Measurements from ENCODE around the gene SNX32.

SNX32 gene

DNA sequence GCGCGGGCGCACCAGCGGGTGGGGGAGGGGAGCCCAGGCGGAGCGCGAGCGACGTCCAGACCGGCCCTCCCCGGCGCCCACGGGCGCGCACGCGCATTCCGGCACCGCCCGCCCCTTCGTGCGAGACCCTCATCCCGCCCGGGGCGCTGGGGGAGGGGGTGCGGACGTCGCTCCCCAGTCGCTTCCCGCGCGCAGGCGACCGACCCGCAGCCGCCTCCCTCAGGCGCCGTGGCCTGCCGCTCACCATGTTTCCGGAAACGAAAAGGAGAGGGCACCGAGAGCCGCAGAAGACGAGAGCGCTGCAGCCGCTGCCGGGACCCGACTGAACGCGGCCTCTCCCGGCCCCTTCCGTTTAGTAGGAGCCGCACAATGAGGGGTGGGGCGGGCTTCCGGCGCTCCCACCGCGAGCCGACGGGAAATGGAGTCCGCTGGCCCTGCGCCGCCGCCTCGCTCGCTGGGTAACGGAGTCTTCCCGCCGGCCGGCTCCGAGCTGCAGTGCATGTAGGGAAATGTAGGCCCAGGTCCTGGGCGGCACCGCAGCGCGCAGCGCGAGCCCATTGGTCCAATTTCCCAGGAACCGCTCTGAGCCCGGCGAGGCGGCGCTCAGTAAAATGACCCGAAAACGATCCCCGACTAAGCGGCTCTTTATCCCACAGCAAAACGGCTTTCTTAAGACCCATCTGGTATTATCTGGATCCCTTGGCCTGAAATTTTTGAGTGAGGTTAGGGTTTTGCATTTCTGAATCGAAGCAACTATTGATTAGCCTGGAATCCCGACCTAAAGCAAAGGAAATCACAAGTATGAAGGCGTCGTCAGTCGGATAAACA, 24.3 kb downstream of the SNX32 start, which contains the start of gene CFL1:
Gene CFL1 (minus strand): TSS at position 328 of the 828 bp plus-strand sequence. CDS start 81 bp downstream, at position 247.
- DNase-seq: peak; percentile 96 to 98

GRCh38 chr11:65858681-65859087, 24.9 kb downstream of the SNX32 start:
- no peak for DNase-seq

DNA sequence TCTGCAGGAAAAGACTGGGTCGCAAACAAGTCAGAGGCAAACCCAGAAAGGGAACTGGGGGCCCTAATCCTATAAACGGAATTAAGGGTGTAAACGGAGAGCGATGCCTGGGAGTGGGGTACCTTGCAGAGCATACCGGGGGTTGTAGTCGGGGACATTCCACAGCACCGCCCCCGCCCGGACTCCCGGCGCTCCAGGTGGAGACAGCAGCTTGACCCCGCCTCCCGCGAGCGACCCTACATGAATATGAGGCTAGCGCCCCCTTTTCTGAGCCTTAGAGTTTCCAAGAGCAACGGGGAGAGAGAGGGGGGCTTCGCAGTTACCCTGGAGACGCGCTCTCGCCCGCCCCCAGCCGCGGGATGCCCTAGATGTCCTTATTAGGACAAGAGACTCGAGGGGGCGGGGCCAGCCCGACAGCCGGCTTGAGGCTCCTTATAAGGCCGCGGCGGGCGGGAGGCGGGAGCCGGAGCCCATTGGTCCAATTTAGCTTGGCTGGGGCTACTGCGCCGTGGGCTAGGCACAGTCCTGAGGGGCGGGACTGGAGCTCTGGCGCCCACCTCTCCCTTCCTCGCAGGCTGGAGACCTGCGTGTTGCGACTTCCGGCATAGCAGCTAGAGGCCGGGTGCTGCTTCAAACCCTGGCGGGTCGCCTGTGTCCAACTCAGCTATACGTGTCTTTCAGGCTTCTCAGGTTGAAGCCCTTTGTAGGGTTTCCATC, 25.5 kb downstream of the SNX32 start:
- DNase-seq: peak; percentile 90 to 91

DNA sequence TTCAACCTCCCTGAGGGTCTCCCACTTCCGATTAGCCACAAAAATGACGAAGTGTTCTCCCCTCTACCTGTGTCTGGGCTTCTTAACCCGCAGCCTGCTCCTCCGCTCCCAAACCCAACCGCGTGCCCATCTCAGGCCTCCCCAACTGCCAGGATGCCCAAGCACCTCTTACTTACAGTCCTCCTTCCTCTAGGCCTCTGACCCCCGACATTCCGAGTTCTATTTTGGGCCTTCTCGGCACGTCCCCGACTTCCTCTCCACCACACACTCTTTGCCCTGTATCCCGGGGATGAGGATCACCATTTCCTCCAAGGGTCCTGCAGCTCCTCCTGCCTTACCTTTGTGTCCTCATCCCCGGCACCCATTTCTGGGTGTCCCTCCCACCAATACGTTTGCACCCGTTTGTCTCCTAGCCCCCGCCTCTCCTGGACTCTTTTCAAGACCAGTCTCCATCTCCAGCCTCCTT, 26.1 kb downstream of the SNX32 start:
- DNase-seq: no peak

DNA sequence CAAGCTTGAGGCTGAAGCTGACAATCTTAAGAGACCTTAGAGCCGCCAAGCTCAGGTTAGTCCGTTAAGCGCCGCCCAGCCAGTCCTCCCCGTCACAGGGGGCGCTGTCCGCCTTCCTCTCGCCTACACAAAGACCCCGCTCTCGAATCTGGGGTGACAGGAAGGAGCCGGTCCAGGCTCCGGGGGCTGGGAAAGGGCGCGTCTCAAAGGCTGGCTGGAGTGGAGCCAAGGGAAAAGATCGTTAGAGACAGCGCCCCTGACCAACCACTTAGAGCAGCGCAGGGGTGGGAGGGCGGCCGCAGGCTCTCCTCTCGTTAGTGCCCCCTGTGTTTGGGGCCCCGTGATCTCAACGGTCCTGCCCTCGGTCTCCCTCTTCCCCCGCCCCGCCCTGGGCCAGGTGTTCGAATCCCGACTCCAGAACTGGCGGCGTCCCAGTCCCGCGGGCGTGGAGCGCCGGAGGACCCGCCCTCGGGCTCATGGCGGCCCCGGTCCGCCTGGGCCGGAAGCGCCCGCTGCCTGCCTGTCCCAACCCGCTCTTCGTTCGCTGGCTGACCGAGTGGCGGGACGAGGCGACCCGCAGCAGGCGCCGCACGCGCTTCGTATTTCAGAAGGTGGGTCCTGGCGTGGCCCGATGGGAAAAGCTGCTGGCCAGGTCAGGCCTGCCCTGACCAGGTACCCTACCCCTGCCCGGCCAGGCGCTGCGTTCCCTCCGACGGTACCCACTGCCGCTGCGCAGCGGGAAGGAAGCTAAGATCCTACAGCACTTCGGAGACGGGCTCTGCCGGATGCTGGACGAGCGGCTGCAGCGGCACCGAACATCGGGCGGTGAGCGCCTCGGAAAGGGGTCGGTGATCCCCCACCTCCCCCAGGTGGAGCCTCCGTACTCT, 26.8 kb downstream of the SNX32 start, which contains the start of gene MUS81:
Gene MUS81 (plus strand): TSS at position 156 of the 887 bp plus-strand sequence. CDS start 321 bp downstream, at position 477.
- DNase-seq: peak; percentile 91

DNA sequence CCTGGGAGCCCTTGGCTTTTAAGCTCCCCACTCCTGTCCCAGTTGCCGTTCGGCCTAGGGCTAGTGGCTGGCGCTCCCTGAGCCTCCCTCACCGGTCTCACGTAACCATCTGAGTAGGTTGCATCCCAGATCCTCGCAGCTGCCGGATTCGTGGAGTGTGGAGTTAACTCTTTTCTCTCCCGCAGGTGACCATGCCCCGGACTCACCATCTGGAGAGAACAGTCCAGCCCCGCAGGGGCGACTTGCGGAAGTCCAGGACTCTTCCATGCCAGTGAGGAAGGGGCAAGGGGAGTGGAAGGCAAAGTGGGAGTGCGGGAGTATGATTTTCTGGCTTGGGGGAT, 27.4 kb downstream of the SNX32 start:
- DNase-seq: no peak

- DNase-seq: no peak
Observed at GRCh38 chr11:65861533-65862183, 27.9 kb downstream of the SNX32 start.

- DNase-seq: no peak
Observed at GRCh38 chr11:65862191-65862735, 28.5 kb downstream of the SNX32 start.

GRCh38 chr11:65862941-65863888, 29.5 kb downstream of the SNX32 start:
- DNase-seq: no peak

DNA sequence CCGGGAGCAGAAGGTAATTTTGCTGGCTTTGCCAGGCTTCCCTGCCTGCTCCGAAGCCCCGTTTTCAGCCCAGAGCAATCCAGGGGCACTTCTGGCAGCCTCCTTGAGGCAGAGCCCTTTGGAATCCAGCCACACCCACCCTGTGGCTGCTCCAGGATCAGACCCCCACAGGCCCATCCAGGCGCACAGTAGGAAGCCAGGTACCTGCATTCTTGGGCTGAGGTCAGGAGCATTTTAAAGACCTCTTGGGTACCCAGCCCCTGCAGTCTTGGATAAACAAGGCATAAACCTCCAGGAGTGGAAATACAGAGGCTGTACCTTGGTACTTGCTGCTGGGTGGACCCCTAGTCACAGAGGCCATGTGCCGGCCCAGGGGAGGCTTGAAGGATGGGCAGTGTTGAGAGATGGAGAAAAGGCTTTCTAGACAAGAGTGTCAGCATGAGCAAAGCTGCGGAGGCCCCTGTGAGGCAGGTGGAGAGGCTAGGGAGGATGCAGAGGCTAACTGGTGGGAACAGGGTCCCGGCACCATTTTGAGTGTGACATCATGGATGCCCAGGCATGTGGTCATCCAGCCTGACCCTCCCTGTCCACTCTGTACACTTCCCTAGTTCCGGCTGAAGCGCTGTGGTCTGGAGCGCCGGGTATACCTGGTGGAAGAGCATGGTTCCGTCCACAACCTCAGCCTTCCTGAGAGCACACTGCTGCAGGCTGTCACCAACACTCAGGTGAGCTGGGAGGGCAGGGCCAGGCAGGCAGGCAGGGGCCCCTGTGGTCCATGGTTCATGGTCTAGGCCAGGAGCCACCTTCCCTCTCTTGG, 30.3 kb downstream of the SNX32 start:
- DNase-seq: no peak

DNA sequence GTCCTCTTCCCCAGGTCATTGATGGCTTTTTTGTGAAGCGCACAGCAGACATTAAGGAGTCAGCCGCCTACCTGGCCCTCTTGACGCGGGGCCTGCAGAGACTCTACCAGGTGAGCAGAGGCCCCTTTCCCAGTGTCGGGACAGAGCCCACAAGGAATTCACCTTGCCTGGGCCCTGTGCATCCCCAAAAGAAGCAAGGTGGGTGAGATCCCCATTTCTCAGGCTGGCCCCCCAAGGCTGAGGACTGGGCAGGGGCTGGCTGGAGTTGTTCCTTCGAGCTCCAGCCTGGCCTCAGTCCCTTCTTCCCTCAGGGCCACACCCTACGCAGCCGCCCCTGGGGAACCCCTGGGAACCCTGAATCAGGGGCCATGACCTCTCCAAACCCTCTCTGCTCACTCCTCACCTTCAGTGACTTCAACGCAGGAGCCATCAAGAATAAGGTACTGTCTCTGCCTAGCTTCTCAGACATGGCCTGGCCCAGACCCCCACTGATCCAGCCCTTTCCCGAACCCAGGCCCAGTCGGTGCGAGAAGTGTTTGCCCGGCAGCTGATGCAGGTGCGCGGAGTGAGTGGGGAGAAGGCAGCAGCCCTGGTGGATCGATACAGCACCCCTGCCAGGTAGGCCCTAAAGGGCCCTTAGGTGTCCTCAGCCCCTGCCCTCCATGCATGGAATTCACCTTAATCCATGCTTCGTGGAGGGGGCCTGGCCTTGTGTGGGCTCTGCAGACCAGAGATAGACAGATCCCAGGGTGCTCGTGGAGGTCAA, 31.1 kb downstream of the SNX32 start:
- DNase-seq: no peak

GRCh38 chr11:65865550-65866172, 31.9 kb downstream of the SNX32 start:
- no peak for DNase-seq

DNA sequence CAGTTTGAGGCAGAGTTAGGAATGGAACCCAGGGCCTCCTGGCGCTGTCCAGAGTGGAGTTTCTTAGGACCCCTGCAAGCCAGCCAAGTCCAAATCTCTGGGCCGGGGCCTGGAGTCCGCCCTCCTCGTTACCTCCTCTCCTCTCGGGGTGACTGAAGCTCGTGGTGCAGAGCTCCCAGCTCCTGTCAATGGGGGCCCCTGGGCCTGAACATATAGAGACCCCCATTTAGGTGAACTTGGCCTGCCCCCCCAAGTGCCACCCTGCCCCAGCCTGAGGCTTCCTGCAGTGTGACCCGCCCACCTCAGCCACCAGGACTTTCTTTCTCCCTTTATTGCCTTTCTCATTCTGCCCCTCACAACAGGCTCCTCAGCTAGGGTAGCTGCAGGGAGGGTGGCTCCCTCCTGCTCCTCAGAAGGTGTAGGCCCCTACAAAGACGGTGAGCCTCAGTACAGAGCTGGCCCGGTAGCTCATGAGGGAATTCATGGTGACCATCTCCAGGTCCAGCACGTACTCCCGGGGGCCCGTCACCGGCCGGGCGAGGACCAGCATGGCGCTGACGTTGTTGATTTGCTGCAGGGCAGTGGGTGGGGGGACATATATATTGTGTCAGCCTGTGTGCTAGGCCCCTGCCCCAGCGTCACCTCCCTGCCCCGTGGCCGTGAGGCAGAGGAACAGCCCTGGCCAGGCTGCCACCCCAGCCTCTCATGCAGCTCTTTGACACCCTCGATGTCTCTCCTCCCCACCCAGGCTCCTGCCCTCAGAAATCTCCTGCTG, 32.9 kb downstream of the SNX32 start:
- DNase-seq: no peak

DNA sequence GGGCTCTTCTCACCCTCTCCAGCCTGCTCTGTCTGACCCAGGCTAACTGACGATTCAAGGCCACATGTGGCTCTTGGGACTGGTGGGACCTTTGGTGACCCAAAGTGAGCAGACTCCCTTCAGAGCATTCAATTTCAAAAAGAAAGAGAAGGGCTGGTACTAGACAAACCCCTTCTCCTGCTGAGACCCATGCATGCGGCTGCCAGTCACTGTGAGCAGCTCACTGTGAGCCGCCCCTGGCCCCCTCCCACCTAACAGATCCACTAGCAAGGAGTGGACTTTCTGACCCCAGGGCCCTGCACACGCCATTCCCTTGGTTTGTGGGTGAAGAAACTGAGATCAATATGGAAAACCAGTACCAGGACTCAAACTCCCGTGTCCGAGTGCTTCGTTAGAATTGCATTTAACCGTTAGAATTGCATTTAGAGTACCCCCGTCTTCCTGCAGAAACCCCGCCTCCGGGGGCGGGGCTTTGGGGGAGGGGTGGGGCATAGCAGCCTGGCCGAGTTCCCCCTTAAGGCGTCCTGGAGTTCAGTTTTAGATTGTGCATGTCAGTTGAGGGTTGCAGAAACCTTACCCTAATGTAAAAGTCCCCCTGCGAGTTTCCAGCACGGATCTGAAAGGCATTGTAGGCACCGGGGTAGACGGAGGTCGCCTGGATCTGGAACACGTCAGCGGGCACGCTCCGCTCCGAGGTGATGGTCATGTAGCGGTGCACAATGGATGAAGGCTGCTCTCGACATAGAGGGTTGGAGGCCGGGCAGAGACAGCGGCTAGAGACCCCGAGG, 33.7 kb downstream of the SNX32 start:
- no peak for DNase-seq

DNA sequence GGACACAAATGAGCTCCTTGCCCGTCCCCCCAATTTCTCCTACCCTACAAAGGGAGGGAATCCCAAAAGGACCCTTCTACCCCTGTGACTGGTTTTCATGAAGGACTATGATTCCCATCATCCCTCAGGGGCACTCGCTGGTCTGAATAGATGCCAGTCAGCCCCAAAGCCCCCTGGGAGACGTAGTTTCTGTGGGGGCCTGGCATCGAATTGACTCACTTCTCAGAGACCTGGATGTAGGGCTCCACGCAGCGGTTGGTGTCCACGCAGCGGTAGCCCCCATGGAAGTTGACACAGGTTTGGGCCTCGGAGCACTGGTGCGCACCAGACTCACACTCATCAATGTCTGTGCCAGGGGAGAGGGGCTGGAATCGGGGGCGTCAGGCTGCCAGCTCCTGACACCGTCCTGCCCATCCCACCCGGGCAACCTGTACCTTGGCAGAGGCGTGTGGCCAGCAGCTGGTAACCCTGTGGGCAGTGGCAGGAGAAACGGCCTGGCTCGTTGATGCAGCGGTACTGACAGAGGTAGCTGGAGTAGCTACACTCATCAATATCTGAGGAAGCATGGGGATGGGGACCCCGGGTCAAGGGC, 34.4 kb downstream of the SNX32 start:
- DNase-seq: no peak

- DNase-seq: no peak
Observed at GRCh38 chr11:65868907-65869306, 35.1 kb downstream of the SNX32 start.
